Measurements from ENCODE around the gene TET3. TPM values are rescaled to one million over a fixed set of nuclear protein-coding genes. Genes with fewer than 3 reads are reported as not detected.

Gene TET3
- total and polyA plus RNA-seq, 7 donors, result 1.8 to 9.6 (median 3.3) TPM

GRCh38 chr2:73962798-73963197, 21.9 kb upstream of the TET3 start:
- H3K4me1 ChIP-seq, result no peaks in the 10 kb centered on the region
- no peak for TF ChIP-seq CTCF (IDR thresholded peaks at IDR 0.05)
- TF ChIP-seq POLR2AphosphoS5 (IDR thresholded peaks at IDR 0.05), result no peak
- TF ChIP-seq EP300 (IDR thresholded peaks at IDR 0.05), result no peak
- TF ChIP-seq POLR2A (IDR thresholded peaks at IDR 0.05), result no peak
- H3K27ac ChIP-seq, result no peak overlapping the region
- no peaks in the 10 kb centered on the region for H3K27me3 ChIP-seq
- DNase-seq, result no peak
- 74 to 91% methylated on average over 5 of the region's 5 CpGs for WGBS, 2 donors
- peaks cover 10 to 22% (median 14%) of the 10 kb centered on the region in 4 donors for H3K36me3 ChIP-seq
- H3K9me3 ChIP-seq, result no peaks in the 10 kb centered on the region
- intact Hi-C loops (cut with DNase I), result no loop called here
- no peak overlapping the region for H3K4me3 ChIP-seq

DNA sequence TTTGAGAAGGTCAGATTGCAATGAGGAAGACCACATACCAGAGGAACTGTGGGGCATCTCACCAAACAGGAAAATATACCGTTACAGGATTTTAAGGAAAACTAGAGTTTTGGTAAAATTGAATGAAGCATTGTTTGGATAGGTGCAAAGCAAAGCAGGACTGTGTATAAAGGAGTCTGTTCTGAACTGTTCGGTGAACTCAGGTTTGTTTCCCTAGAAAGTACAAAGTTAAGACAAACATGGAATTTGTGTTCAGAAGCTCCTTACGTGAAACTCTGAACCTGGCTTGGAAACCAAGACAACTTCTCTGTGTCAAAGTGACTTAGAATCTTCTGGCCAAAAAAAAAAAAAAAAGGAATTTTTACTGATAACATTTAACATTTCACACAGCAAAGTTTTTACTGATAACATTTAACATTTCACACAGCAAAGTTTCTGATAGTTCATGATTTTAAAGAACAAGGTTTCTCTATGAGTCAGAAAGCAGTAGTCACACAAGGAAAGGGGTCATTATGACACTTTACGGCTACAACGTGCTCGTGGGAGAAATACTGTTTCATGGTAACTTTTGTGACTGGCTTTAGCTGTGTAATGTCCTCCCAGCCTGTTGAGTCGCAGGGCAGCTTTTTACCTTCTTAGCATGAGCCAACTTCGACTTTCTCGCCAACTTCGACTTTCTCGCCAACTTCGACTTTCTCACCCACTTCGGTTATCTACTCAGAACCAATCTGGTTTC, 21.2 kb upstream of the TET3 start:
- 76 to 88% methylated on average over 13 of the region's 13 CpGs for WGBS, 2 donors
- intact Hi-C loops (cut with DNase I), result no loop called here
- no peaks in the 10 kb centered on the region for H3K9me3 ChIP-seq
- no peak overlapping the region for H3K27ac ChIP-seq
- H3K27me3 ChIP-seq, result no peaks in the 10 kb centered on the region
- H3K4me3 ChIP-seq, result no peak overlapping the region
- no peak for DNase-seq
- H3K36me3 ChIP-seq, result peaks cover 5 to 15% (median 9%) of the 10 kb centered on the region in 4 donors
- TF ChIP-seq POLR2A (IDR thresholded peaks at IDR 0.05) (no peak), CTCF (IDR thresholded peaks at IDR 0.05) (no peak), EP300 (IDR thresholded peaks at IDR 0.05) (no peak), POLR2AphosphoS5 (IDR thresholded peaks at IDR 0.05) (no peak)
- no peaks in the 10 kb centered on the region for H3K4me1 ChIP-seq

DNA sequence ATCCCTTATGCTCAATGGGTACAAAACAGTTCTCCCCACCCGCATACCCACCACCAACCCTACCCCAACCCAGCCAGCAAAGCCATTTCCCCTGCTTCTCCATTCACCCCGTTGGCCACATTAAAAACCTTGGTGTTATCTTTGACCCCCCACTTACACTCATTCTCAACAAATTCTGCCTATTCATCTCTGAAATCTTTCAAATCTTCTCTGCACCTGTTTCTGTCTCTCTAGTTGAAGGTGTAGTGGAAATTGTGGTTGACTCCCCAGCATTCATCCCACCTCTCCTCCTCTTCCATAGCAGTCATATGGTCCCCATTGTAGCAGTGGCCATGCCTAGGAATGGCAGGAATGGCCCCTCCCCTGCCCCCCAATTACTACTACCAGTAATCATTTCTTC, 20.5 kb upstream of the TET3 start:
- TF ChIP-seq POLR2AphosphoS5 (IDR thresholded peaks at IDR 0.05) (no peak), CTCF (IDR thresholded peaks at IDR 0.05) (no peak), POLR2A (IDR thresholded peaks at IDR 0.05) (no peak), EP300 (IDR thresholded peaks at IDR 0.05) (no peak)
- intact Hi-C loops (cut with DNase I), result no loop called here

GRCh38 chr2:73965053-73965452, 19.7 kb upstream of the TET3 start:
- no peak overlapping the region for H3K27ac ChIP-seq
- H3K36me3 ChIP-seq, result no peaks in the 10 kb centered on the region
- intact Hi-C loops (cut with DNase I), result no loop called here
- TF ChIP-seq EP300 (IDR thresholded peaks at IDR 0.05) (no peak), CTCF (IDR thresholded peaks at IDR 0.05) (no peak), POLR2A (IDR thresholded peaks at IDR 0.05) (no peak), POLR2AphosphoS5 (IDR thresholded peaks at IDR 0.05) (no peak)
- no peaks in the 10 kb centered on the region for H3K4me1 ChIP-seq
- 90 to 92% methylated on average over 3 of the region's 3 CpGs for WGBS, 2 donors
- no peak for DNase-seq
- H3K9me3 ChIP-seq, result no peaks in the 10 kb centered on the region
- H3K4me3 ChIP-seq, result no peak overlapping the region
- H3K27me3 ChIP-seq, result no peaks in the 10 kb centered on the region

More for the DNA sequence above, 20.5 kb upstream of the TET3 start:
- no peak for DNase-seq
- no peak overlapping the region for H3K27ac ChIP-seq
- no peaks in the 10 kb centered on the region for H3K27me3 ChIP-seq
- H3K4me1 ChIP-seq, result no peaks in the 10 kb centered on the region
- peaks cover 0 to 8% (median 5%) of the 10 kb centered on the region in 4 donors for H3K36me3 ChIP-seq
- H3K4me3 ChIP-seq, result no peak overlapping the region
- 79 to 89% methylated on average over 2 of the region's 2 CpGs for WGBS, 2 donors
- no peaks in the 10 kb centered on the region for H3K9me3 ChIP-seq

Measured in sigmoid colon (tissue), 7 donors.